ENCODE results near the gene CYP4A22. TPM values are rescaled to one million over a fixed set of nuclear protein-coding genes. Genes with fewer than 3 reads are reported as not detected.
"Not testable (repeated sequence)": the region's sequence is repeated elsewhere in the genome, so short reads cannot be mapped to it uniquely, and the experiment has no call there.

Gene CYP4A22
- total and polyA plus RNA-seq, 9 of the 15 experiments (the other 6 are each of a cell fraction or from before 2014, with no cell fraction given), result 0.07 TPM; not detected in 8

DNA sequence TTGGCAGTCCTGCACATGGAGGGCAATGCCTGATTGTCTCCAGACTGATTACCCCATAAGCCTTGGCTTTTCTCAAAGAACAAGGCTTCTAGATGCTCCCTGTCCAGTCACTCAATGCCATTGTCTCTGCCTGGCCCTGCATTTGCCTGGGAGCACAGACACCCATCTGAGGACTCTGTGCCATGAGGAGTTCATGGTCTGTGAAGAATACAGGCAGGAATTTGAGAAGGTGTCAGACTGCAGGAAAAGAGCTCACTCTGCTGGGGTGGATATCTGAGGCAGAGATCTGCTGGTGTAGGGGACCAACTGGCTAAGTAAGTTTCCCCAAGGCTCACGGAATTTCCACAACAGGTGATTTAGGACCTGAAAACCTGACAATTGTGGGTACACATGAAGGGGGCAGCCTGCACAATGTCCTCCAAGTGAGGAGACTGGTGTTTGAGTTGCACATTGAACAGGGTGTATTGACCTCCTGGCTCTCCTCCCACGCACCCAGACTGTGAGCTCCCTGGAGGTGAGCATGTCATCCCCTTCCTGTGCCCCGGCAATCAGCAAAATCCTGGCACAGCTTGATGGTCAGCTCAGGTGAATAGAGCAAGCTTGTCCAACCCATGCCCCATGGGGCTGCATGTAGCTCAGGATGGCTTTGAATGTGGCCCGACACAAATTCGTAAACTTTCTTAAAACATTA, 829 bp downstream of the CYP4A22 start:
- peak; percentile 49; the same call in 2 of the 3 replicates for ATAC-seq

DNA sequence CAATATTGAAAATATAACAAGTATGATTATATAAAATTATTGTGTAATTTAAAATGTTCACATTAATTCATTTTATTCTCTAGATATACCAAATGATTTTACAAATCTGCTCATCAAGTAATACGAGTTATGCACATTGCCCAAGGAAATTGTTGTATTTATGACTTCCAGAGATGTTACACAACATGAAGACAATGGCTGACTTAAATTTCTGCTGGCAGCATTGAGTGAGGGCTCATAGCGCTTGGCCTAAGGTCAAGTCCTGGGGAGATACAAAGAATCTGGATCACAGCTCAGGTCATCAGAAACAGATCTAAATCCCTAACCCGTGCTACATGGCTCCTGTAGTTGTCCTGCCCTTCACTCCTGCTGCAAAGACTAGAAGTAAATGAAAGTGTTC, 3.1 kb downstream of the CYP4A22 start:
- H3K36me3 ChIP-seq (ENCODE audit: control insufficient read depth, insufficient read depth, low read length); CTCF ChIA-PET (ENCODE audit: low intra/inter-chr PET ratio); H2AFZ ChIP-seq (ENCODE audit: low read depth, low read length); in situ Hi-C loops (cut with MboI); H3K27me3 ChIP-seq (ENCODE audit: control insufficient read depth in 2 of 2, insufficient read depth in 2 of 2, low read length in 2 of 2); H3K9me3 ChIP-seq (replicated peaks; ENCODE audit: control insufficient read depth, insufficient read depth, low read depth, low read length); H3K4me2 ChIP-seq (ENCODE audit: insufficient read depth, low read length); intact Hi-C loops (cut with micrococcal nuclease); DNase-seq (ENCODE audit: extremely low read depth in 1 of 4, low spot score in 3 of 4); H4K20me1 ChIP-seq (replicated peaks; ENCODE audit: control insufficient read depth, insufficient read depth, low read length); H3K27ac ChIP-seq (ENCODE audit: extremely low read depth, low read depth, low read length); H3K4me1 ChIP-seq (replicated peaks in 1 of 2; ENCODE audit: control insufficient read depth in 2 of 2, insufficient read depth in 2 of 2, low read length in 2 of 2); POLR2A ChIA-PET; BruUV-seq (replicated peaks); H3K79me2 ChIP-seq (ENCODE audit: control insufficient read depth, insufficient read depth, low read length); H3K9me1 ChIP-seq (ENCODE audit: control insufficient read depth, insufficient read depth, low read length); ATAC-seq; H3K9ac ChIP-seq (ENCODE audit: insufficient read depth in 1 of 2, low read depth in 2 of 2, low read length in 2 of 2); H3K4me3 ChIP-seq: not testable (repeated sequence)
- FAIRE-seq, result peak; percentile 58
- 0% methylated on average over 3 of the region's 3 CpGs for WGBS (ENCODE audit: insufficient coverage, low coverage, missing lambda C conversion rate)

More for the DNA sequence above, 829 bp downstream of the CYP4A22 start:
- BruUV-seq (replicated peaks), result no TSS peak
- H3K9me1 ChIP-seq (ENCODE audit: control insufficient read depth, insufficient read depth, low read length), result no peaks in the 10 kb centered on the region
- 2% methylated on average over 5 of the region's 5 CpGs for WGBS (ENCODE audit: insufficient coverage, low coverage, missing lambda C conversion rate)
- H3K4me3 ChIP-seq, result no peak overlapping the region
- no peak overlapping the region for H3K27ac ChIP-seq (ENCODE audit: extremely low read depth, low read depth, low read length)
- no peaks in the 10 kb centered on the region for H3K36me3 ChIP-seq (ENCODE audit: control insufficient read depth, insufficient read depth, low read length)
- no peaks in the 10 kb centered on the region for H3K9me3 ChIP-seq (replicated peaks; ENCODE audit: control insufficient read depth, insufficient read depth, low read depth, low read length)
- no peaks in the 10 kb centered on the region for H3K79me2 ChIP-seq (ENCODE audit: control insufficient read depth, insufficient read depth, low read length)
- in situ Hi-C loops (cut with MboI), result no loop called here
- DNase-seq (ENCODE audit: extremely low read depth in 1 of 4, low spot score in 3 of 4) (no peak), FAIRE-seq (no peak)
- no peaks in the 10 kb centered on the region for H4K20me1 ChIP-seq (replicated peaks; ENCODE audit: control insufficient read depth, insufficient read depth, low read length)
- ChIA-PET POLR2A (interaction anchor here (0.7 to 1.8 kb wide), 2 partner anchors 13 to 17 kb away, joined by 3 to 4 read pairs; no protein-coding TSS in a partner anchor), CTCF (ENCODE audit: low intra/inter-chr PET ratio) (no interaction called here)
- no peak for TF ChIP-seq SUPT5H (IDR thresholded peaks at IDR 0.05)
- no peak for TF ChIP-seq ZNF444 (CRISPR knock-in tag; IDR thresholded peaks at IDR 0.05)
- TF ChIP-seq EGR1 (conservative IDR thresholded peaks at IDR 0.05), result 0 out of 2 replicates have a peak, but pooled peaks have one; percentile 28
- TF ChIP-seq, protein P1, sequence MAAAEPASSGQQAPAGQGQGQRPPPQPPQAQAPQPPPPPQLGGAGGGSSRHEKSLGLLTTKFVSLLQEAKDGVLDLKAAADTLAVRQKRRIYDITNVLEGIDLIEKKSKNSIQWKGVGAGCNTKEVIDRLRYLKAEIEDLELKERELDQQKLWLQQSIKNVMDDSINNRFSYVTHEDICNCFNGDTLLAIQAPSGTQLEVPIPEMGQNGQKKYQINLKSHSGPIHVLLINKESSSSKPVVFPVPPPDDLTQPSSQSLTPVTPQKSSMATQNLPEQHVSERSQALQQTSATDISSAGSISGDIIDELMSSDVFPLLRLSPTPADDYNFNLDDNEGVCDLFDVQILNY (CRISPR knock-in tag; IDR thresholded peaks at IDR 0.05), result no peak
- no peak for TF ChIP-seq ZFPM2 (CRISPR knock-in tag; IDR thresholded peaks at IDR 0.05)
- TF ChIP-seq ZNF143 (CRISPR knock-in tag; IDR thresholded peaks at IDR 0.05), result no peak
- no peaks in the 10 kb centered on the region; a peak in 2 of 5 replicates for H3K27me3 ChIP-seq (ENCODE audit: control insufficient read depth in 2 of 2, insufficient read depth in 2 of 2, low read length in 2 of 2)
- no peaks in the 10 kb centered on the region; a peak in 1 of 5 replicates for H3K4me1 ChIP-seq (replicated peaks in 1 of 2; ENCODE audit: control insufficient read depth in 2 of 2, insufficient read depth in 2 of 2, low read length in 2 of 2)
- no peak overlapping the region for H3K4me2 ChIP-seq (ENCODE audit: insufficient read depth, low read length)
- intact Hi-C loops (cut with micrococcal nuclease), result no loop called here
- no peak overlapping the region for H2AFZ ChIP-seq (ENCODE audit: low read depth, low read length)
- H3K9ac ChIP-seq (ENCODE audit: insufficient read depth in 1 of 2, low read depth in 2 of 2, low read length in 2 of 2), result no peak overlapping the region

All from K562 (cell line).